Measurements from ENCODE around the gene NADK2. TPM values are rescaled to one million over a fixed set of nuclear protein-coding genes. Genes with fewer than 3 reads are reported as not detected.

Gene NADK2
- total and polyA plus RNA-seq, 4 donors = 73.6 to 178 (median 88.0) TPM

DNA sequence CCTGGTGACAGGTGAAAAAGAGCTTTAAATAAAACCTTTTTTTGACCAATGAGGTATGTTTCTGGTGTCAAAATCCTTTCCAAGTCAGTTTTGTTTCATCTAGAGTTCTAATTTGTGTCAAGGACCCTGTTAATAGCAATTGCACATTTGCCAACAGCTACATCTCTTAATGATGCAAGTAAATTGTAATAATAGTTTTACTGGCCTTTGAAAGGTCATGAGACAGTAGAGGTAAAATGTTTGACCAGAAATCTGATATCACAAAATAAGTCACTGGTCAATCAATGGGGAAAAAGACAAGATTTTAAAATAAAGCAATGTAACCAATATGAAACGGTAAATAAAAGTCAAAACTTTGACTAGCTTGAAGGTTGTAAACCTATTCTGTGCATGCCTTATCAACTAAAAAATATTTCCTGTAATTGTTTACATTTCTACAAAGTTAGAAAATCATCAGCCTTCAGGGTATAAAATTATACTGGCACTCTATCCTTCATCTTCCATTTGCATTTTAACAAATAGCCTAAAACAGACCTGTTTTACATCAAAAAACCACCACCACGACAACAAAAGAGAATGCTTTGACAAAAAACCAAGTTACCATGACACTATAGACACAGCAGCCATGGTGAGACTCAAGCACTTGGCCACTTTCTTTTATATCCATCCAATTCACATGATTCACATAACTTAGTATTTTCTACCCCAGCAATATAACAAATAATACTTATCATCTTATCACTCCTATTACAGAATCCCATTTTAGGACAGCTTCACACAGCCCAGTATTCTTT, 3.0 kb downstream of the NADK2 start:
- whole genome bisulfite sequencing = 29% methylated on average over 2 of the region's 2 CpGs
- Histone ChIP-seq H3K27ac (ENCODE audit: low read depth in 1 of 2, low read length in 2 of 2) (peak overlapping the region; percentile 83 to 98), H3K4me1 (ENCODE audit: control insufficient read depth in 4 of 4, insufficient read depth in 4 of 4, low read length in 3 of 4) (peaks cover 3 to 50% (median 31%) of the 10 kb centered on the region in 4 donors), H3K27me3 (ENCODE audit: control insufficient read depth in 4 of 4, insufficient read depth in 4 of 4, low read length in 3 of 4) (no peaks in the 10 kb centered on the region), H3K36me3 (ENCODE audit: control insufficient read depth in 4 of 4, insufficient read depth in 3 of 4, low read depth in 1 of 4, low read length in 3 of 4) (no peaks in the 10 kb centered on the region), H3K9ac (ENCODE audit: low read depth in 1 of 2, low read length in 2 of 2) (peak overlapping the region; percentile 45 to 87), H3K4me3 (ENCODE audit: low read depth in 1 of 3, low read length in 3 of 3) (peak overlapping the region; percentile 30 to 66 (median 58)), H3K9me3 (ENCODE audit: control insufficient read depth in 4 of 4, low read length in 3 of 4) (no peaks in the 10 kb centered on the region)
- TF ChIP-seq YY1 (IDR thresholded peaks at IDR 0.05) = no peak
- TF ChIP-seq HNF4A (conservative IDR thresholded peaks at IDR 0.05) = no peak
- no peak for TF ChIP-seq NR2F2 (IDR thresholded peaks at IDR 0.05)
- TF ChIP-seq SP1 (IDR thresholded peaks at IDR 0.05) = no peak
- no peak for TF ChIP-seq RAD21 (IDR thresholded peaks at IDR 0.05)
- no peak for TF ChIP-seq HNF4G (IDR thresholded peaks at IDR 0.05)
- TF ChIP-seq GABPA (IDR thresholded peaks at IDR 0.05 in 1 of 2, conservative IDR thresholded peaks at IDR 0.05 in 1 of 2) = no peak
- TF ChIP-seq EGR1 (IDR thresholded peaks at IDR 0.05; ENCODE audit: low read depth in 2 of 2) = no peak
- TF ChIP-seq, protein P1, sequence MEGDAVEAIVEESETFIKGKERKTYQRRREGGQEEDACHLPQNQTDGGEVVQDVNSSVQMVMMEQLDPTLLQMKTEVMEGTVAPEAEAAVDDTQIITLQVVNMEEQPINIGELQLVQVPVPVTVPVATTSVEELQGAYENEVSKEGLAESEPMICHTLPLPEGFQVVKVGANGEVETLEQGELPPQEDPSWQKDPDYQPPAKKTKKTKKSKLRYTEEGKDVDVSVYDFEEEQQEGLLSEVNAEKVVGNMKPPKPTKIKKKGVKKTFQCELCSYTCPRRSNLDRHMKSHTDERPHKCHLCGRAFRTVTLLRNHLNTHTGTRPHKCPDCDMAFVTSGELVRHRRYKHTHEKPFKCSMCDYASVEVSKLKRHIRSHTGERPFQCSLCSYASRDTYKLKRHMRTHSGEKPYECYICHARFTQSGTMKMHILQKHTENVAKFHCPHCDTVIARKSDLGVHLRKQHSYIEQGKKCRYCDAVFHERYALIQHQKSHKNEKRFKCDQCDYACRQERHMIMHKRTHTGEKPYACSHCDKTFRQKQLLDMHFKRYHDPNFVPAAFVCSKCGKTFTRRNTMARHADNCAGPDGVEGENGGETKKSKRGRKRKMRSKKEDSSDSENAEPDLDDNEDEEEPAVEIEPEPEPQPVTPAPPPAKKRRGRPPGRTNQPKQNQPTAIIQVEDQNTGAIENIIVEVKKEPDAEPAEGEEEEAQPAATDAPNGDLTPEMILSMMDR (IDR thresholded peaks at IDR 0.05; ENCODE audit: low read depth, low read length, missing input control) = no peak
- TF ChIP-seq FOXA1 (IDR thresholded peaks at IDR 0.05) = no peak
- TF ChIP-seq, protein P2, sequence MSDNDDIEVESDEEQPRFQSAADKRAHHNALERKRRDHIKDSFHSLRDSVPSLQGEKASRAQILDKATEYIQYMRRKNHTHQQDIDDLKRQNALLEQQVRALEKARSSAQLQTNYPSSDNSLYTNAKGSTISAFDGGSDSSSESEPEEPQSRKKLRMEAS (IDR thresholded peaks at IDR 0.05) = no peak
- TF ChIP-seq, protein P3, sequence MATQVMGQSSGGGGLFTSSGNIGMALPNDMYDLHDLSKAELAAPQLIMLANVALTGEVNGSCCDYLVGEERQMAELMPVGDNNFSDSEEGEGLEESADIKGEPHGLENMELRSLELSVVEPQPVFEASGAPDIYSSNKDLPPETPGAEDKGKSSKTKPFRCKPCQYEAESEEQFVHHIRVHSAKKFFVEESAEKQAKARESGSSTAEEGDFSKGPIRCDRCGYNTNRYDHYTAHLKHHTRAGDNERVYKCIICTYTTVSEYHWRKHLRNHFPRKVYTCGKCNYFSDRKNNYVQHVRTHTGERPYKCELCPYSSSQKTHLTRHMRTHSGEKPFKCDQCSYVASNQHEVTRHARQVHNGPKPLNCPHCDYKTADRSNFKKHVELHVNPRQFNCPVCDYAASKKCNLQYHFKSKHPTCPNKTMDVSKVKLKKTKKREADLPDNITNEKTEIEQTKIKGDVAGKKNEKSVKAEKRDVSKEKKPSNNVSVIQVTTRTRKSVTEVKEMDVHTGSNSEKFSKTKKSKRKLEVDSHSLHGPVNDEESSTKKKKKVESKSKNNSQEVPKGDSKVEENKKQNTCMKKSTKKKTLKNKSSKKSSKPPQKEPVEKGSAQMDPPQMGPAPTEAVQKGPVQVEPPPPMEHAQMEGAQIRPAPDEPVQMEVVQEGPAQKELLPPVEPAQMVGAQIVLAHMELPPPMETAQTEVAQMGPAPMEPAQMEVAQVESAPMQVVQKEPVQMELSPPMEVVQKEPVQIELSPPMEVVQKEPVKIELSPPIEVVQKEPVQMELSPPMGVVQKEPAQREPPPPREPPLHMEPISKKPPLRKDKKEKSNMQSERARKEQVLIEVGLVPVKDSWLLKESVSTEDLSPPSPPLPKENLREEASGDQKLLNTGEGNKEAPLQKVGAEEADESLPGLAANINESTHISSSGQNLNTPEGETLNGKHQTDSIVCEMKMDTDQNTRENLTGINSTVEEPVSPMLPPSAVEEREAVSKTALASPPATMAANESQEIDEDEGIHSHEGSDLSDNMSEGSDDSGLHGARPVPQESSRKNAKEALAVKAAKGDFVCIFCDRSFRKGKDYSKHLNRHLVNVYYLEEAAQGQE (IDR thresholded peaks at IDR 0.05) = no peak
- no peak for DNase-seq (ENCODE audit: low spot score)

DNA sequence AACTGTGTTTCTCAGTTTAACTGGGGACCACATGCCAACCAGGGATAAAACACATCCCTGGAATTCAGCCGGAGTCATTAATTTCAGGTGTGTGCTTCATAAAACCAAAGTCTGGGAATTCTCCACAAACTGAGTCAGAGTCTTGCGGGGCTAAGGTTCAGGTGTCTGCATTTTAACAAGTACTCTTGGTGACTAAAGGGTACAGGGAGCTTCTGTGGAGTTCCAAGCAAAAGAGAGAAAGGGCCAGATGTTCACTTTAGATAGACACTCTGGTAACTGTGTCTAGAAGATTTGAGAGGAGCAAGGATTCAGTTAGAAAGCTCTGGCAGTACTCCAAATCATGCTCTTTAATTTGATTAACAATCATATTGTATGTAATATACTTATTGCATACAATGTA, 4.0 kb downstream of the NADK2 start:
- Histone ChIP-seq H3K4me3 (ENCODE audit: low read depth in 1 of 3, low read length in 3 of 3) (peak overlapping the region in 2 of 3 donors; percentile 36 to 66), H3K9me3 (ENCODE audit: control insufficient read depth in 4 of 4, low read length in 3 of 4) (no peaks in the 10 kb centered on the region), H3K27ac (ENCODE audit: low read depth in 1 of 2, low read length in 2 of 2) (peak overlapping the region; percentile 83 to 98), H3K27me3 (ENCODE audit: control insufficient read depth in 4 of 4, insufficient read depth in 4 of 4, low read length in 3 of 4) (no peaks in the 10 kb centered on the region), H3K4me1 (ENCODE audit: control insufficient read depth in 4 of 4, insufficient read depth in 4 of 4, low read length in 3 of 4) (peaks cover 3 to 42% (median 29%) of the 10 kb centered on the region in 4 donors), H3K36me3 (ENCODE audit: control insufficient read depth in 4 of 4, insufficient read depth in 3 of 4, low read depth in 1 of 4, low read length in 3 of 4) (no peaks in the 10 kb centered on the region), H3K9ac (ENCODE audit: low read depth in 1 of 2, low read length in 2 of 2) (peak overlapping the region in 1 of 2 donors; percentile 87)
- no peak for DNase-seq (ENCODE audit: low spot score)
- TF ChIP-seq, protein P3 (IDR thresholded peaks at IDR 0.05) = no peak
- TF ChIP-seq HNF4A (conservative IDR thresholded peaks at IDR 0.05) = peak in 1 of 2 donors; percentile 6
- TF ChIP-seq, protein P4, sequence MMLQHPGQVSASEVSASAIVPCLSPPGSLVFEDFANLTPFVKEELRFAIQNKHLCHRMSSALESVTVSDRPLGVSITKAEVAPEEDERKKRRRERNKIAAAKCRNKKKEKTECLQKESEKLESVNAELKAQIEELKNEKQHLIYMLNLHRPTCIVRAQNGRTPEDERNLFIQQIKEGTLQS (IDR thresholded peaks at IDR 0.05) = no peak
- 49% methylated on average over 2 of the region's 2 CpGs for WGBS
